Measurements from ENCODE around the gene IL22. TPM values are rescaled to one million over a fixed set of nuclear protein-coding genes. Genes with fewer than 3 reads are reported as not detected.

IL22 gene
- total and polyA plus RNA-seq, 2 of the 8 experiments (the other 6 are each of a cell fraction or from before 2014, with no cell fraction given) = not detected

DNA sequence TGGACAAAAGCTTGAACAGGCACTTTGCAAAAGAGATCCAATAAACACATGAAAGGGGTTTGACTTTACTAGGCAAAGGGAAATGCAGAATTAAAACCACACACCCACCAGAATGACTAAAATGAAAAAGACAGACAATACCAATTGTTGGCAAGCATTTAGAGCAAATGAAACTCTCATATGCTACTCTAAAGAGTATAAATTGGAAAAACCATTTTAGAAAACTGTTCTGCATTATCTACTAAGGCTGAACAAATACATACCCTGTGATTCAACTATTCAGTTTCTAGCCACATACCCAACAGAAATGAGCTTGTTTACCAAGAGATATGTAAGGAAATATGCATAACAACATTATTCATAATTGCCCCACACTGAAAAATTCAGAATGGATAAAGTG lies 8.5 kb upstream of the IL22 start (continued):
- TF ChIP-seq HDAC2 (IDR thresholded peaks at IDR 0.05; ENCODE audit: borderline replicate concordance in 1 of 2, low read depth in 2 of 2, low read length in 2 of 2) (no peak), ZNF274 (IDR thresholded peaks at IDR 0.05; ENCODE audit: borderline replicate concordance, extremely low read depth, low read length) (no peak), PHF8 (conservative IDR thresholded peaks at IDR 0.05; ENCODE audit: low read depth, low read length) (no peak), CTBP2 (IDR thresholded peaks at IDR 0.05; ENCODE audit: borderline replicate concordance, insufficient read depth, insufficient read length, low read length) (no peak), SRF (IDR thresholded peaks at IDR 0.05; ENCODE audit: low read depth, low read length) (no peak), TBP (IDR thresholded peaks at IDR 0.05; ENCODE audit: low read depth, low read length) (no peak)
- TF ChIP-seq, protein P1, sequence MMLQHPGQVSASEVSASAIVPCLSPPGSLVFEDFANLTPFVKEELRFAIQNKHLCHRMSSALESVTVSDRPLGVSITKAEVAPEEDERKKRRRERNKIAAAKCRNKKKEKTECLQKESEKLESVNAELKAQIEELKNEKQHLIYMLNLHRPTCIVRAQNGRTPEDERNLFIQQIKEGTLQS (IDR thresholded peaks at IDR 0.05; ENCODE audit: insufficient read depth, low read depth, low read length) = no peak
